GM12892 (cell line): Measurements from ENCODE around the gene SAMD14.

Source experiments
- POLR2A ChIP-seq: IDR thresholded peaks from 2 replicates; pipeline ENCODE4 v1.6.1; 2011; ENCODE audit warnings: low read depth, low read length, control low read depth
- POLR2AphosphoS5 ChIP-seq: IDR thresholded peaks from 2 replicates; pipeline ENCODE4 v1.6.1; 2011; ENCODE audit warnings: low read depth, low read length, control low read depth

GRCh38 chr17:50172130-50172529 lies 42.2 kb upstream of the SAMD14 start:
- TF ChIP-seq POLR2AphosphoS5 (no peak), POLR2A (no peak)
